MG63 (cell line): Measurements from ENCODE around the gene PRDM11. TPM values are rescaled to one million over a fixed set of nuclear protein-coding genes. Genes with fewer than 3 reads are reported as not detected.

Source experiments
- DNase-seq: peaks from one replicate; pipeline ENCODE4 v3.0.0-alpha.2; 2020
- H3K27me3 ChIP-seq: fragments of 250-450 bp; sonication (Bioruptor Pico); 2 replicates; pipeline ENCODE4 v1.5.1; 2020; ENCODE audit warnings: mild to moderate bottlenecking, moderate library complexity
- H3K36me3 ChIP-seq: fragments of 250-450 bp; sonication (Bioruptor Pico); 2 replicates; pipeline ENCODE4 v1.5.1; 2020; ENCODE audit warnings: mild to moderate bottlenecking, moderate library complexity
- H3K4me3 ChIP-seq: fragments of 250-450 bp; sonication (Bioruptor Pico); 2 replicates; pipeline ENCODE4 v1.5.1; 2020; ENCODE audit warnings: mild to moderate bottlenecking, moderate library complexity
- H3K9me3 ChIP-seq: fragments of 250-450 bp; sonication (Bioruptor Pico); 2 replicates; pipeline ENCODE4 v1.5.1; 2020; ENCODE audit warnings: mild to moderate bottlenecking, moderate library complexity
- total RNA-seq: library from RNA; depleted of rRNA; stranded (reverse); fragments of >200 nt; shearing (Covaris generic); gene quantifications from 2 replicates; pipeline ENCODE4 v1.2.3, GENCODE V29; 2014; ENCODE audit warnings: low replicate concordance

The PRDM11 gene
- total RNA-seq, 1 experiment from 2014 or later, result 5.7 TPM

DNA sequence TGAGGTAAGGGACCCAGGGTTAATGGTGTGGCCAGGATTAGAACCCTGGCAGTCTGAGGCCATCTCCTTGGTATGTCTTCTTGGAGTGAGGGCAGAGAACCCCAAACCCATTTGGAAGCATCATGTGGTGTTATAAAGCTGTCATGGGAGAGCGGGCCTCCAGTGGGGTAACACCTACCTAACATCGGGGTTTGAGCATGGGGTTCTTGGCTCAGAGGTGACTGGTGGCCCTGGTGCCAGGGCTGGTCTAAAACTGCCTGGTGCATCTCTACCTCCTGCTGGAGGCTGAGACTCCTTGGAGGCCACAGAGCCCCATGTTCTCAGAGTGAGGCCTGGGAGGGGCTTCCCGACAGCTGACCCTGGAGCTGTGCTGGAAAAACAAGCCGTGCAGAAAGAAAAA is 4.5 kb downstream of the PRDM11 start:
- H3K9me3 ChIP-seq, result no peaks in the 10 kb centered on the region
- H3K36me3 ChIP-seq, result no peaks in the 10 kb centered on the region
- DNase-seq, result no peak
- no peaks in the 10 kb centered on the region for H3K27me3 ChIP-seq
- H3K4me3 ChIP-seq, result no peak overlapping the region

DNA sequence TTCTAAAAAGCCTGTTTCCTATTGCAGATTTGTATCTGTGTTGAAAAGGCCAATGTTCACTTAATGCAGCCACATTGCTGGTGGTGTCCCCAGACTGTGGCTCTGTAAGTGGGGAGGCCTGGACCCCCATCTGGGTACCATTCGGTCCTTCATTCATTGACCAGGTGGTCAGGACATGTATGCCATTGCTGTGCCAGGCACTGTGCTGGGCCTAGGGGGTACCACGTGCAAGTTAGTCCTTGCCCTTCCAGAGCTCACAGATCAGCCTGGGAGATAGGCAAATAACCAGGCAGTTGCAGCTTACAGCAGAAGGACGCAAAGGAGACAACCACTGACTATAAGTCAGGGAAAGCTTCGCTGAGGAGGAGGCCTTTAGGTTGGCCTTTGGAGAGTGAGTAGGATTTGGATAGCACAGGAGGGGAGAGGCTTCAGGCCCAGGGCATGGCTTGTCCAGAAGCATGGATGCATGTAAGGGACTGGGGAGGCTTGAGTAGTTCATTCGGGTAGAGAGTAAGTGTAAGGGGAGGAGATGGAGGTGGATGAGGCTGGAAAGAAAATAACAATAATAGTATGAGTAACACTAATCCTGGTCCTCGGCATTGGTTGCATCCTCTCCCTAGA is 5.0 kb downstream of the PRDM11 start:
- no peaks in the 10 kb centered on the region for H3K36me3 ChIP-seq
- H3K9me3 ChIP-seq, result no peaks in the 10 kb centered on the region
- no peak overlapping the region for H3K4me3 ChIP-seq
- no peaks in the 10 kb centered on the region for H3K27me3 ChIP-seq
- no peak for DNase-seq

GRCh38 chr11:45152740-45153595 is 6.5 kb downstream of the PRDM11 start:
- Histone ChIP-seq H3K36me3 (no peaks in the 10 kb centered on the region), H3K4me3 (no peak overlapping the region), H3K27me3 (no peaks in the 10 kb centered on the region), H3K9me3 (no peaks in the 10 kb centered on the region)
- DNase-seq, result no peak

DNA sequence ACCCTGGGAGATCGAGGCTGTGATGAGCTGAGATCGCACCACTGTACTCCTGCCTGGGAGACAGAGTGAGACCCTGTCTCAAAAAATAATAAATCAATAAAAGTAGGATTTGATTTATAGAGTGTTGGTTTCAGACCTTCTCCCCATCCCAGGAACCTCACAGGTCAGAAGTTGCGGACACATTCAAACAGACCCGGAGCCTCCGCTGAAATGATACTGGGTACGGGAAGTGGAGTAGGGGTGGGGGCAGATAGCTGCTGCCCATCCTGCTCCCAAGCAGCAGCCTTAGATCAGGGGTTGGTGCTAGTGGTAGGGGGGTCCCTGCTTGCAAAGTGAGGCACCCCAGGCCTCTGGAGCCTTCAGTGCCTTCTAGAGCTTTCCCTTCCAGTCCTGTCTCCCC is 7.8 kb downstream of the PRDM11 start:
- H3K9me3 ChIP-seq, result no peaks in the 10 kb centered on the region
- DNase-seq, result no peak
- no peak overlapping the region for H3K4me3 ChIP-seq
- H3K36me3 ChIP-seq, result no peaks in the 10 kb centered on the region
- H3K27me3 ChIP-seq, result no peaks in the 10 kb centered on the region

DNA sequence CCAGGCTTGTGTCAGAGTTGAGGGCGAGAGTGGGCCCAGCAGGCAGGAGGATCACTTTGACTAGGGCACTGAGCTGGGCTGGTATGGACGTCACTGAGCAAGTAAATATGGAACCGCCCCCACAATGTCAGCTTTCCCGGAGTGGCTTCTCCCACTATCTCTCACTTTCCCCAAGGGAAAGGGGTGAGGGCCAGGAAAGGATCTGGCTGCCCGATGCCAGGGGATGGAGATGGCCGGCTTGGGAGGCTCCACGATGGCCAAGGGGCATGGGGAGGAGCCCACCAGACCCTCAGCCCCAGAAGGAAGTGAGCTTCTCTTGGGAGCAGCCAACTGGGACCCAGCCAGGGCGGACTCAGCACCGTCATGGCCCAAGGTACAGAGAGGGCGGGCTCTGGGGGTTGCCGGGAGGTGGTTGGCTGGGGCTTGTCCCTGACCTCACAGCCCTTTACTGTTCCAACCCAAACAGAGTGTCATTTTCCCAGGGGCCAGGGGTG is 8.7 kb downstream of the PRDM11 start:
- Histone ChIP-seq H3K9me3 (no peaks in the 10 kb centered on the region), H3K4me3 (no peak overlapping the region), H3K27me3 (no peaks in the 10 kb centered on the region), H3K36me3 (no peaks in the 10 kb centered on the region)
- DNase-seq, result no peak

- no peaks in the 10 kb centered on the region for H3K9me3 ChIP-seq
- no peaks in the 10 kb centered on the region for H3K36me3 ChIP-seq
- H3K4me3 ChIP-seq, result no peak overlapping the region
- H3K27me3 ChIP-seq, result no peaks in the 10 kb centered on the region
- no peak for DNase-seq
These were observed 9.3 kb downstream of the PRDM11 start for GRCh38 chr11:45155627-45156180.

DNA sequence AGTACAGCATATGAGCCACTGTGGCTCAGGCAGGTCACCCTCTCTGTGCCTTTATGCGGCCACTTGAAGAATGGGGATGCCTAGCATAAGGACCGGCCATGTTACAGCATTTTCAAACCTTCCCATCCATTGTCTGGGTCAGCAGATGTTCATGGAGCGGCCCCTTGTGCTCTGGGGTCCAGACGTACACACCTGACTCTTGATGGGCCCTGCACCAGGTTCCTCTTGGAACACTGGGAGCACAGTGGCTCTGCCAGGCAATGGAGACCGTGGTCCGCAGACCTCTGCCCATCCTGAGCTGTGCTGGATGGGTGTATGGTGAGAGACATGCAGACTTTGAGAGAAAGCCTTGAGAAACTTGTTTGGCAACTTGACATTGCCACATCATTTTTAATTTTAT is 9.8 kb downstream of the PRDM11 start:
- Histone ChIP-seq H3K9me3 (no peaks in the 10 kb centered on the region), H3K27me3 (no peaks in the 10 kb centered on the region), H3K4me3 (no peak overlapping the region), H3K36me3 (no peaks in the 10 kb centered on the region)
- no peak for DNase-seq

GRCh38 chr11:45156741-45157140 is 10.3 kb downstream of the PRDM11 start:
- H3K27me3 ChIP-seq, result no peaks in the 10 kb centered on the region
- H3K9me3 ChIP-seq, result no peaks in the 10 kb centered on the region
- H3K4me3 ChIP-seq, result no peak overlapping the region
- no peaks in the 10 kb centered on the region for H3K36me3 ChIP-seq
- no peak for DNase-seq

GRCh38 chr11:45157247-45158209 is 11.1 kb downstream of the PRDM11 start:
- H3K27me3 ChIP-seq, result no peaks in the 10 kb centered on the region
- no peak for DNase-seq
- no peak overlapping the region for H3K4me3 ChIP-seq
- H3K9me3 ChIP-seq, result no peaks in the 10 kb centered on the region
- no peaks in the 10 kb centered on the region for H3K36me3 ChIP-seq

GRCh38 chr11:45158210-45158731 is 11.8 kb downstream of the PRDM11 start:
- DNase-seq, result no peak
- Histone ChIP-seq H3K27me3 (no peaks in the 10 kb centered on the region), H3K9me3 (no peaks in the 10 kb centered on the region), H3K4me3 (no peak overlapping the region), H3K36me3 (no peaks in the 10 kb centered on the region)

GRCh38 chr11:45158891-45159605 is 12.6 kb downstream of the PRDM11 start:
- H3K36me3 ChIP-seq, result no peaks in the 10 kb centered on the region
- no peak for DNase-seq
- H3K27me3 ChIP-seq, result no peaks in the 10 kb centered on the region
- H3K4me3 ChIP-seq, result no peak overlapping the region
- no peaks in the 10 kb centered on the region for H3K9me3 ChIP-seq

GRCh38 chr11:45159781-45160365 is 13.4 kb downstream of the PRDM11 start:
- no peak for DNase-seq
- H3K9me3 ChIP-seq, result no peaks in the 10 kb centered on the region
- H3K4me3 ChIP-seq, result no peak overlapping the region
- H3K36me3 ChIP-seq, result no peaks in the 10 kb centered on the region
- no peaks in the 10 kb centered on the region for H3K27me3 ChIP-seq

DNA sequence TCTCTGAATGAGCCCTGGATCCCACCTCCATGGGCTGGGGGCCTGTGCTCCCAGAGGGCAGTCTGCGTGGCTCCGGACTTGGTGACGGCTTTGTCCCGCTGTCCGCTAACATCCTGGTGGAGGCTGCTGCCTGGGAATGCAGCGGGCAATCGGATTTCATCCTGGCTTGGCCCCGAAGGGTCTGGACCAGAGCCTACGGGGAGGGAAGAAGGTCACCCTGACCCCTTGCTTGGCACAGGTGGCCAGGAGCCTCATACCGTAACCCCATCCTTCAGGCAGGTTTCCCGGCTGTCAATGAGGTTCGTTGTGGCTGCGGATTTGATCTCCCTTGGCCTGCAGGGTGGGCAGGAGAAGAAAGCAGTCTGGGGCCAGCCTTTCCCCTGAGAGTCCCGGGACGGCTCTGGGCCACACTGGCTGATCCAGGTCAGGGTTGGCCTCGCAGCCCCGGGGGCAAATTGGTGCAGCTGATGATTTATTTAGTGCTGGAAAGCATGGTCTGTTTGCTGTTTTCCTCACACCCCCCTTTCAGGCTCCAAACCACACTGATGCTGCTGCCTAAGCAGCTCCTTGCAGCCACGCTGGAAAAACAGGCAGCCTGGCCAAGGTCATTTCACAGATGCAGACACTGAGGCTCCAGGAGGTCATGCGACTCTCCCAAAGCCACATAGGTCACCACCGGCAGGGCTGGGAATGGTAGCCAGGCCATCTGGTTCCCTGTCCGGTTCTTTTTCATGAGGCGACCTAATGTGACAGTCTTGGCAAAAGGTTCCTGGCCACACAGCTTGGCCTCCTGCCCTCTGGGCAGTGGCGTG is 15.0 kb downstream of the PRDM11 start:
- no peaks in the 10 kb centered on the region for H3K36me3 ChIP-seq
- H3K9me3 ChIP-seq, result no peaks in the 10 kb centered on the region
- DNase-seq, result peak; percentile 24
- H3K27me3 ChIP-seq, result no peaks in the 10 kb centered on the region
- no peak overlapping the region for H3K4me3 ChIP-seq

- H3K36me3 ChIP-seq, result no peaks in the 10 kb centered on the region
These were observed 15.6 kb downstream of the PRDM11 start for GRCh38 chr11:45162064-45162375.

More at GRCh38 chr11:45162064-45162375, 15.6 kb downstream of the PRDM11 start:
- DNase-seq, result no peak
- H3K9me3 ChIP-seq, result no peaks in the 10 kb centered on the region
- no peaks in the 10 kb centered on the region for H3K27me3 ChIP-seq
- no peak overlapping the region for H3K4me3 ChIP-seq
